Adipocyte (in vitro differentiated cells): ENCODE results near the gene C12orf56.

Experiments used
- DNase-seq: peaks from one replicate; pipeline ENCODE4 v3.0.0-alpha.2; 2015; ENCODE audit warnings: low read depth
- H3K27me3 ChIP-seq: replicated peaks from 2 replicates; pipeline ENCODE4 v1.7.0; 2013; ENCODE audit warnings: mild to moderate bottlenecking, low read length, moderate library complexity; ENCODE audit not compliant: control insufficient read depth, insufficient read depth
- H3K36me3 ChIP-seq: 2 replicates; pipeline ENCODE4 v1.7.0; 2013; ENCODE audit warnings: low read length, mild to moderate bottlenecking, moderate library complexity; ENCODE audit not compliant: control insufficient read depth, insufficient read depth, severe bottlenecking
- H3K4me1 ChIP-seq: 2 replicates; pipeline ENCODE4 v1.7.0; 2013; ENCODE audit warnings: mild to moderate bottlenecking, low read length, moderate library complexity; ENCODE audit not compliant: control insufficient read depth, insufficient read depth
- H3K4me3 ChIP-seq: 2 replicates; pipeline ENCODE4 v1.7.0; 2013; ENCODE audit warnings: mild to moderate bottlenecking, low read length, moderate library complexity
- H3K9ac ChIP-seq: 2 replicates; pipeline ENCODE4 v1.7.0; 2013; ENCODE audit warnings: mild to moderate bottlenecking, low read length, moderate library complexity
- H3K9me3 ChIP-seq: 2 replicates; pipeline ENCODE4 v1.7.0; 2013; ENCODE audit warnings: mild to moderate bottlenecking, low read length, moderate library complexity; ENCODE audit not compliant: control insufficient read depth

The C12orf56 gene

GRCh38 chr12:64390275-64390851 lies at the start of gene C12orf56:
Gene C12orf56, minus strand, starts transcription at chr12:64390758. Its CDS starts 193 bp downstream, at chr12:64390565.
- Histone ChIP-seq H3K4me1 (peaks cover 6% of the 10 kb centered on the region), H3K36me3 (no peaks in the 10 kb centered on the region), H3K27me3 (no peaks in the 10 kb centered on the region), H3K9me3 (no peaks in the 10 kb centered on the region), H3K4me3 (peak within 1 kb of the TSS; percentile 80), H3K9ac (peak within 1 kb of the TSS; percentile 63)
- DNase-seq = peak; percentile 32

- Histone ChIP-seq H3K9me3 (no peaks in the 10 kb centered on the region), H3K4me1 (no peaks in the 10 kb centered on the region), H3K9ac (no peak overlapping the region), H3K4me3 (no peak overlapping the region), H3K36me3 (peaks cover 100% of the 10 kb centered on the region), H3K27me3 (no peaks in the 10 kb centered on the region)
- no peak for DNase-seq
Observed at GRCh38 chr12:64440100-64440499, 49.5 kb upstream of the C12orf56 start.

GRCh38 chr12:64433915-64434314 lies 43.4 kb upstream of the C12orf56 start:
- DNase-seq = no peak
- Histone ChIP-seq H3K4me3 (no peak overlapping the region), H3K27me3 (no peaks in the 10 kb centered on the region), H3K9ac (no peak overlapping the region), H3K9me3 (no peaks in the 10 kb centered on the region), H3K36me3 (peaks cover 100% of the 10 kb centered on the region), H3K4me1 (no peaks in the 10 kb centered on the region)

GRCh38 chr12:64431791-64432190 lies 41.2 kb upstream of the C12orf56 start:
- no peak for DNase-seq
- no peaks in the 10 kb centered on the region for H3K9me3 ChIP-seq
- peaks cover 100% of the 10 kb centered on the region for H3K36me3 ChIP-seq
- H3K4me1 ChIP-seq = no peaks in the 10 kb centered on the region
- H3K9ac ChIP-seq = no peak overlapping the region
- no peak overlapping the region for H3K4me3 ChIP-seq
- no peaks in the 10 kb centered on the region for H3K27me3 ChIP-seq

- Histone ChIP-seq H3K9me3 (no peaks in the 10 kb centered on the region), H3K36me3 (peaks cover 100% of the 10 kb centered on the region), H3K9ac (no peak overlapping the region), H3K4me1 (no peaks in the 10 kb centered on the region), H3K27me3 (no peaks in the 10 kb centered on the region), H3K4me3 (no peak overlapping the region)
- DNase-seq = no peak
Observed at GRCh38 chr12:64430886-64431285, 40.3 kb upstream of the C12orf56 start.

- H3K4me3 ChIP-seq = no peak overlapping the region
- no peak for DNase-seq
- H3K4me1 ChIP-seq = no peaks in the 10 kb centered on the region
- no peaks in the 10 kb centered on the region for H3K27me3 ChIP-seq
- H3K9ac ChIP-seq = no peak overlapping the region
- H3K9me3 ChIP-seq = no peaks in the 10 kb centered on the region
- peaks cover 100% of the 10 kb centered on the region for H3K36me3 ChIP-seq
Observed at GRCh38 chr12:64428956-64429355, 38.4 kb upstream of the C12orf56 start.

- no peak for DNase-seq
- Histone ChIP-seq H3K9me3 (no peaks in the 10 kb centered on the region), H3K4me3 (no peak overlapping the region), H3K27me3 (no peaks in the 10 kb centered on the region), H3K4me1 (no peaks in the 10 kb centered on the region), H3K36me3 (peaks cover 100% of the 10 kb centered on the region), H3K9ac (no peak overlapping the region)
Observed at GRCh38 chr12:64427988-64428387, 37.4 kb upstream of the C12orf56 start.

GRCh38 chr12:64419696-64420095 lies 29.1 kb upstream of the C12orf56 start:
- Histone ChIP-seq H3K36me3 (peaks cover 98% of the 10 kb centered on the region), H3K27me3 (no peaks in the 10 kb centered on the region), H3K4me3 (no peak overlapping the region), H3K4me1 (peaks cover 10% of the 10 kb centered on the region), H3K9me3 (no peaks in the 10 kb centered on the region), H3K9ac (no peak overlapping the region)
- no peak for DNase-seq

- no peaks in the 10 kb centered on the region for H3K9me3 ChIP-seq
- H3K4me1 ChIP-seq = peaks cover 10% of the 10 kb centered on the region
- no peak overlapping the region for H3K4me3 ChIP-seq
- DNase-seq = no peak
- no peaks in the 10 kb centered on the region for H3K27me3 ChIP-seq
- no peak overlapping the region for H3K9ac ChIP-seq
- H3K36me3 ChIP-seq = peaks cover 98% of the 10 kb centered on the region
Observed at GRCh38 chr12:64418209-64418608, 27.7 kb upstream of the C12orf56 start.

- Histone ChIP-seq H3K36me3 (peaks cover 92% of the 10 kb centered on the region), H3K4me3 (no peak overlapping the region), H3K27me3 (no peaks in the 10 kb centered on the region), H3K4me1 (peaks cover 22% of the 10 kb centered on the region), H3K9ac (no peak overlapping the region), H3K9me3 (no peaks in the 10 kb centered on the region)
- no peak for DNase-seq
Observed at GRCh38 chr12:64413884-64414283, 23.3 kb upstream of the C12orf56 start.

GRCh38 chr12:64412459-64412858 lies 21.9 kb upstream of the C12orf56 start:
- H3K9ac ChIP-seq = no peak overlapping the region

GRCh38 chr12:64411427-64411826 lies 20.9 kb upstream of the C12orf56 start:
- Histone ChIP-seq H3K36me3 (peaks cover 67% of the 10 kb centered on the region), H3K27me3 (no peaks in the 10 kb centered on the region), H3K4me3 (no peak overlapping the region), H3K9ac (no peak overlapping the region), H3K4me1 (peaks cover 44% of the 10 kb centered on the region), H3K9me3 (no peaks in the 10 kb centered on the region)
- DNase-seq = no peak

More at GRCh38 chr12:64412459-64412858, 21.9 kb upstream of the C12orf56 start:
- Histone ChIP-seq H3K36me3 (peaks cover 78% of the 10 kb centered on the region), H3K9me3 (no peaks in the 10 kb centered on the region), H3K4me3 (no peak overlapping the region), H3K4me1 (peaks cover 36% of the 10 kb centered on the region), H3K27me3 (no peaks in the 10 kb centered on the region)
- DNase-seq = no peak
